Measurements from ENCODE around the gene ATP1A3.
A peak's percentile ranks its signal among the peaks of the same experiment; 100 is the strongest.

The ATP1A3 gene

DNA sequence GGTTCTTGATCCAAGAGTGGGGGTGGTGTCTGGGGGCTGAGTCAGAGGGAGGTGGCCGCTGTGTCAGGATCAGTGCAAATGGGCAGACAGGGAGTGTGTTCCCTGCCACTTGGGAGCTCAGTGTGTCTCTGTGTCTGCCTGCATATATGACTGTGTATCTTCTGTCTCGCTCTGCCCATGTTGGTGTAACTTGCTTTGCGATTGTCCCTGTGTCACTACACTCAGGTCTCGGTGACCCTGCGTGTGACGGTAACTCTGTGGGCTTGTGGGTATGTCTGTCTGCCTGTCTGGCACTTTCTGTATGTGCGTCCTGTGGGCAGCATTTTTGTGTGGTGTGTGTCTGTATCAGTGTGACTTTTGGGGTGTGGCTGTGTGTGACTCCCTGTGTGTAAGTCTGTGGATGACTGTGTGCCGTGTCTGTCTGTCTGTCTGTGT, 57.6 kb downstream of the ATP1A3 start:
- Mint-ChIP-seq H3K4me3 (peak overlapping the region in 2 of 3 experiments; percentile 49 to 50), H3K9me3 (no peaks in the 10 kb centered on the region), H3K27ac (no peak overlapping the region), H3K4me1 (peaks cover 20% of the 10 kb centered on the region), H3K27me3 (ENCODE audit: low read depth) (peaks cover 76% of the 10 kb centered on the region), H3K36me3 (ENCODE audit: low read depth) (no peaks in the 10 kb centered on the region)
- no peak for TF ChIP-seq CTCF (IDR thresholded peaks at IDR 0.05; ENCODE audit: unreplicated experiment in 3 of 3)

- H3K27ac Mint-ChIP-seq = no peak overlapping the region
- H3K27me3 Mint-ChIP-seq (ENCODE audit: low read depth) = peaks cover 78% of the 10 kb centered on the region
- no peak for TF ChIP-seq CTCF (IDR thresholded peaks at IDR 0.05; ENCODE audit: unreplicated experiment in 3 of 3)
- H3K36me3 Mint-ChIP-seq (ENCODE audit: low read depth) = no peaks in the 10 kb centered on the region
- H3K4me1 Mint-ChIP-seq = peaks cover 20% of the 10 kb centered on the region
- H3K9me3 Mint-ChIP-seq = no peaks in the 10 kb centered on the region
- no peak overlapping the region for H3K4me3 Mint-ChIP-seq
Measured at GRCh38 chr19:41935760-41936415, 58.1 kb downstream of the ATP1A3 start.

DNA sequence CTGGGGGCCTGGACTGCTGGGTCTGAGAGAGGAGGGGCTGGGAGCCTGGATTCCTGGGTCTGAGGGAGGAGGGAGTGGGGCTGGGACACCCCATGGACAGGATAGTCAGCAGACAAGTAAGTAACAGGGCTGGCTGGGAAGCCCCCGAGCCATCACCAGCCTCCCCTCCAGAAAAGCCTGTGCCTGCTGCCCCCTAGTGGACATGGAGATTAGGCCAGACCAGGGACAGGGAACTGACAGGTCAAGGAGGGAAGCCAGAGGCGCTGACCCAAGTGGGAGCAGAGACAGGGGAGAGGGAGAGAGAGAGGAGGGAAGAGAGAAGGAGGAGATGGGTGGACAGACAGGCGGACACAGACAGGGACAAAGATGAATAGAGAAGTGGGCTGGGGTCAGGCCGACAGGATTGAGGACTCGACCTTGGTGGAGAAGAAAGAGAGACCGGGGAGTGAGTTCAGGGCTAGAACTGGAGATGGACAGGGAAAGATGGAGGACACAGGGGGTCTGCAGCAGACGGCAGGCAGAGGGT, 59.1 kb downstream of the ATP1A3 start:
- H3K9me3 Mint-ChIP-seq = no peaks in the 10 kb centered on the region
- peak; percentile 73 to 84 (median 82) for TF ChIP-seq CTCF (IDR thresholded peaks at IDR 0.05; ENCODE audit: unreplicated experiment in 3 of 3)
- H3K4me1 Mint-ChIP-seq = peaks cover 24% of the 10 kb centered on the region
- H3K27me3 Mint-ChIP-seq (ENCODE audit: low read depth) = peaks cover 84% of the 10 kb centered on the region
- no peaks in the 10 kb centered on the region for H3K36me3 Mint-ChIP-seq (ENCODE audit: low read depth)
- H3K4me3 Mint-ChIP-seq = peak overlapping the region in 2 of 3 experiments; percentile 9 to 16
- no peak overlapping the region for H3K27ac Mint-ChIP-seq

DNA sequence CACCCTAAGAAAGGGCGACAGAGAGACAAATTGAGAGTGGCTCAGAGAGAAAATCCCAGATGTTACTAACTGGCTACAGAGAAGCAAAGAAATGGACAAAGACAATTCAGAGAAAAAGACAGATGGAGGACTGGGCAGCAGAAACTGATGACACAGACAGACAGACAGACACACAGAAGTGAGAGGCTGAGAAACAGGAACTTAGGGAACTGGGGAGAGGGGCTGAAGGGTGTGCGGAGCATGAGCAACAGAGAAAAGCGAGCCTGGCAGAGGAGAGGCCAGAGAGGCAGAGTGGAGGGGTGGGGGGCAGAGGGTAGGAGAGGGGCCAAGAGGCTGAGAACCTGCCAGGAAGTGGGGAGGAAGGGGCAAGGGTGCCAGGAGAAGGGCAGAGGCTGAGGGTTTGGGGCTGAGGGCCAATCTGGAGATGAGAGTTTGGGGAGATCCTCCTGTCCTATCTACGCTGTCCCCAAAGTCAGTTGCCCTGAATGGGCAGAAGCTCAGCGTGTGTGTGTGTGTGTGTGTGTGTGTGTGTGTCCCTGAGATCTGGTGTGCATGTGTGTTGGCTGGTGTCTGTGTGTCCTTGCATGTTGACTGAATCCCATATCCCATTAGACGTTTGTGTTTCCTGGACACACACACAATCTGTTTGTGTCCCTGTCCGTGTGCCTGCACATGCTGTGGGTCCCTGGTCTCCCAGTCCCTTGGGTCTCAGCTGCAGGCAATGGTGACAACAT, 60.2 kb downstream of the ATP1A3 start:
- Mint-ChIP-seq H3K27ac (no peak overlapping the region), H3K27me3 (ENCODE audit: low read depth) (peaks cover 90% of the 10 kb centered on the region), H3K9me3 (no peaks in the 10 kb centered on the region), H3K36me3 (ENCODE audit: low read depth) (no peaks in the 10 kb centered on the region), H3K4me3 (no peak overlapping the region), H3K4me1 (peaks cover 29% of the 10 kb centered on the region)
- TF ChIP-seq CTCF (IDR thresholded peaks at IDR 0.05; ENCODE audit: unreplicated experiment in 3 of 3) = no peak

DNA sequence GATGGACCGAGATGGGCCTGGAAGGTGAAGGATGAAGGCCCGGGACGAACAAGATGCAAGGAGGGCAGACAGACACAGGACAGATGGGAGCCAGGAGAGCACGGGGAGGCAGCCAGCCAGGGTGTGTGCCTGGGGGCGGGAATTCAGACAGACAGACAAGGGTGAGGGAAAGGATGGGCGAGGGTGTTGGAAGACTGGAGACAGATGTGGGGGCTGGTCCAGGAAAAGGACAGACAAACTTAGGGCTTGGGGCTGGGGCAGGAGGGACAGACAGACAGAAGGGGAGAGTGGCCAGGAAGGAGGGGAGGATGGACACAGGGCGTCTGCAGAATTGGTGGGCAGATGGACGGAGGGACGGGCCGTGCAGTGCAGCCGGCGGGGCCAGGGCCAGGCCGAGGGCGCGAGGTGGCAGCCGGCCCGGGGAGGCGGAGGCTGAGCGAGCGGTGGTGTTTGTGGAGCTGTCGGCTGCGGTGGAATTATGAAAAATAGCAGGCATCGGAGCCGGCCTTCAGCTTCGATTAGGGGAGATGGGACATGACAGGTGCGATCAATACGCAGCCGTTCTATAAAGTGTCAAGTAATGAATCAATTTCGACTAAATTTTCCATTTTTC, 61.2 kb downstream of the ATP1A3 start:
- no peak overlapping the region for H3K4me3 Mint-ChIP-seq
- no peaks in the 10 kb centered on the region for H3K9me3 Mint-ChIP-seq

More for the DNA sequence above, 61.2 kb downstream of the ATP1A3 start:
- Mint-ChIP-seq H3K27me3 (ENCODE audit: low read depth) (peaks cover 94% of the 10 kb centered on the region), H3K36me3 (ENCODE audit: low read depth) (no peaks in the 10 kb centered on the region), H3K27ac (no peak overlapping the region), H3K4me1 (peaks cover 31% of the 10 kb centered on the region)
- TF ChIP-seq CTCF (IDR thresholded peaks at IDR 0.05; ENCODE audit: unreplicated experiment in 3 of 3) = no peak
